Mesenchymal stem cell (in vitro differentiated cells and primary cell): ENCODE measurements around the gene ATXN1L.
"Not testable (repeated sequence)": the region's sequence is repeated elsewhere in the genome, so short reads cannot be mapped to it uniquely, and the experiment has no call there.

ENCODE experiments used
- DNase-seq: peaks from one replicate; pipeline ENCODE4 v3.0.0-alpha.2; 2013
- H2AFZ ChIP-seq: one replicate; pipeline ENCODE4 v1.6.1; 2013; ENCODE audit warnings: low read depth, mild to moderate bottlenecking, control low read depth, inconsistent platforms, low read length, moderate library complexity
- H2AK5ac ChIP-seq: 2 replicates; pipeline ENCODE4 v1.6.1; 2013; ENCODE audit warnings: low read length, moderate library complexity, mild to moderate bottlenecking, inconsistent platforms; ENCODE audit not compliant: severe bottlenecking
- H2BK120ac ChIP-seq: one replicate; pipeline ENCODE4 v1.6.1; 2013; ENCODE audit warnings: low read depth, mild to moderate bottlenecking, inconsistent platforms, low read length, moderate library complexity
- H2BK12ac ChIP-seq, 2 experiments: one replicate each; pipeline ENCODE4 v1.6.1; 2013; ENCODE audit warnings: inconsistent platforms in 2 of 2, low read length in 2 of 2, mild to moderate bottlenecking in 2 of 2, moderate library complexity in 2 of 2, control low read depth in 1 of 2
- H2BK15ac ChIP-seq: one replicate; pipeline ENCODE4 v1.6.1; 2013; ENCODE audit warnings: mild to moderate bottlenecking, low read depth, inconsistent platforms; ENCODE audit not compliant: poor library complexity, severe bottlenecking
- H2BK5ac ChIP-seq: 2 replicates; pipeline ENCODE4 v1.6.1; 2013; ENCODE audit warnings: low read depth, mild to moderate bottlenecking, low read length, control low read depth, inconsistent platforms; ENCODE audit not compliant: poor library complexity, severe bottlenecking
- H3K14ac ChIP-seq, 2 experiments: one replicate each; pipeline ENCODE4 v1.6.1; 2013; ENCODE audit warnings: inconsistent platforms in 2 of 2, low read length in 2 of 2, control low read depth in 1 of 2, mild to moderate bottlenecking in 1 of 2, moderate library complexity in 1 of 2
- H3K18ac ChIP-seq, 2 experiments: one replicate each; pipeline ENCODE4 v1.6.1; 2013; ENCODE audit warnings: inconsistent platforms in 2 of 2, low read length in 2 of 2, control low read depth in 1 of 2, low read depth in 1 of 2, mild to moderate bottlenecking in 1 of 2
- H3K23ac ChIP-seq, 2 experiments: one replicate each; pipeline ENCODE4 v1.6.1; 2013; ENCODE audit warnings: inconsistent platforms in 2 of 2, low read length in 2 of 2, mild to moderate bottlenecking in 2 of 2, moderate library complexity in 2 of 2, control low read depth in 1 of 2
- H3K27ac ChIP-seq: 2 replicates; pipeline ENCODE4 v1.5.1; 2013; ENCODE audit warnings: mild to moderate bottlenecking, moderate library complexity, low read length, control low read depth, inconsistent platforms; ENCODE audit not compliant: poor library complexity, severe bottlenecking
- H3K27me3 ChIP-seq, 2 experiments: 2 replicates each; pipeline versions ENCODE4 v1.6.1 to v1.7.0; 2013; ENCODE audit warnings: low read length in 2 of 2, mild to moderate bottlenecking in 2 of 2, moderate library complexity in 2 of 2, control low read depth in 1 of 2, inconsistent platforms in 1 of 2; ENCODE audit not compliant: control insufficient read depth in 1 of 2, insufficient read depth in 1 of 2
- H3K36me3 ChIP-seq, 2 experiments: 2 replicates each; pipeline versions ENCODE4 v1.6.1 to v1.7.0; 2013; ENCODE audit warnings: low read length in 2 of 2, control low read depth in 1 of 2, inconsistent platforms in 1 of 2, low read depth in 1 of 2, mild to moderate bottlenecking in 1 of 2; ENCODE audit not compliant: insufficient read depth in 2 of 2, control insufficient read depth in 1 of 2
- H3K4ac ChIP-seq, 2 experiments: one replicate each; pipeline ENCODE4 v1.6.1; 2013; ENCODE audit warnings: inconsistent platforms in 2 of 2, low read length in 2 of 2, mild to moderate bottlenecking in 2 of 2, moderate library complexity in 2 of 2, control low read depth in 1 of 2, low read depth in 1 of 2
- H3K4me1 ChIP-seq: 2 replicates; pipeline ENCODE4 v1.6.1; 2013; ENCODE audit warnings: low read depth, low read length, control low read depth; ENCODE audit not compliant: control insufficient read depth, insufficient read depth
- H3K4me2 ChIP-seq: 2 replicates; pipeline ENCODE4 v1.6.1; 2013; ENCODE audit warnings: low read length, mild to moderate bottlenecking, inconsistent platforms; ENCODE audit not compliant: poor library complexity, severe bottlenecking
- H3K4me3 ChIP-seq, 2 experiments: 2 replicates each; pipeline versions ENCODE4 v1.5.1 to v1.7.0; 2013; ENCODE audit warnings: low read length in 2 of 2, mild to moderate bottlenecking in 2 of 2, control low read depth in 1 of 2, low read depth in 1 of 2; ENCODE audit not compliant: insufficient read depth in 1 of 2
- H3K79me1 ChIP-seq: replicated peaks from 2 replicates; pipeline ENCODE4 v1.6.1; 2013; ENCODE audit warnings: mild to moderate bottlenecking, control low read depth, low read length, inconsistent platforms; ENCODE audit not compliant: poor library complexity, severe bottlenecking
- H3K9ac ChIP-seq: 2 replicates; pipeline ENCODE4 v1.7.0; 2013; ENCODE audit warnings: mild to moderate bottlenecking, low read length, moderate library complexity
- H3K9me3 ChIP-seq: 2 replicates; pipeline ENCODE4 v1.7.0; 2013; ENCODE audit warnings: mild to moderate bottlenecking, low read length; ENCODE audit not compliant: control insufficient read depth
- H4K8ac ChIP-seq: one replicate; pipeline ENCODE4 v1.6.1; 2013; ENCODE audit warnings: inconsistent platforms, mild to moderate bottlenecking, low read length, moderate library complexity
- H4K91ac ChIP-seq: one replicate; pipeline ENCODE4 v1.6.1; 2013; ENCODE audit warnings: mild to moderate bottlenecking, low read length, inconsistent platforms
- WGBS: methylation state at CpG from one replicate; pipeline ENCODE4 v1.1.7; 2013; ENCODE audit warnings: mixed read lengths; 5-methylcytosine and 5-hydroxymethylcytosine counted together

ATXN1L gene

GRCh38 chr16:71807905-71808592 is 37.7 kb upstream of the ATXN1L start:
- Histone ChIP-seq H3K18ac (peak overlapping the region; percentile 79 to 91), H4K91ac (peak overlapping the region; percentile 91), H3K9ac (peak overlapping the region; percentile 100), H3K27ac (peak overlapping the region; percentile 98), H2BK15ac (no peak overlapping the region), H3K36me3 (peaks cover 7 to 14% of the 10 kb centered on the region in 2 experiments), H3K27me3 (no peaks in the 10 kb centered on the region), H2BK120ac (peak overlapping the region; percentile 87), H2AK5ac (peak overlapping the region; percentile 11), H3K9me3 (no peaks in the 10 kb centered on the region), H3K14ac (peak overlapping the region; percentile 81 to 86), H3K23ac (peak overlapping the region in 1 of 2 experiments; percentile 96), H3K4ac (peak overlapping the region; percentile 45 to 95), H2BK12ac (no peak overlapping the region), H4K8ac (peak overlapping the region; percentile 93), H2AFZ (peak overlapping the region; percentile 81), H3K4me1 (peaks cover 10% of the 10 kb centered on the region), H2BK5ac (peak overlapping the region; percentile 91), H3K79me1 (peaks cover 2% of the 10 kb centered on the region), H3K4me3 (peak overlapping the region; percentile 91 to 92), H3K4me2 (peak overlapping the region; percentile 82)
- WGBS = 1% methylated on average over 32 of the region's 44 CpGs
- DNase-seq = peak; percentile 43

- peak within 1 kb of the TSS; percentile 91 to 92 for H3K4me3 ChIP-seq
- H2BK120ac ChIP-seq = peak within 1 kb of the TSS; percentile 87
- H2BK12ac ChIP-seq = no peak within 1 kb of the TSS
- H3K18ac ChIP-seq = peak within 1 kb of the TSS; percentile 79 to 91
- peaks cover 4 to 14% of the 10 kb centered on the region in 2 experiments for H3K36me3 ChIP-seq
- peak within 1 kb of the TSS; percentile 100 for H3K9ac ChIP-seq
- H4K91ac ChIP-seq = peak within 1 kb of the TSS; percentile 91
- WGBS = 1% methylated on average over 36 of the region's 54 CpGs
- H3K27ac ChIP-seq = peak within 1 kb of the TSS; percentile 98
- peak within 1 kb of the TSS; percentile 91 for H2BK5ac ChIP-seq
- H2BK15ac ChIP-seq = peak within 1 kb of the TSS; percentile 15
- H3K79me1 ChIP-seq = peaks cover 2% of the 10 kb centered on the region
- peak within 1 kb of the TSS; percentile 11 for H2AK5ac ChIP-seq
- peak within 1 kb of the TSS; percentile 45 to 95 for H3K4ac ChIP-seq
- peak within 1 kb of the TSS; percentile 81 to 86 for H3K14ac ChIP-seq
- no peaks in the 10 kb centered on the region for H3K9me3 ChIP-seq
- peak within 1 kb of the TSS; percentile 81 for H2AFZ ChIP-seq
- peak; percentile 99 for DNase-seq
- H3K4me1 ChIP-seq = peaks cover 8% of the 10 kb centered on the region
- peak within 1 kb of the TSS; percentile 93 for H4K8ac ChIP-seq
- H3K4me2 ChIP-seq = peak within 1 kb of the TSS; percentile 82
- H3K23ac ChIP-seq = peak within 1 kb of the TSS; percentile 91 to 96
- no peaks in the 10 kb centered on the region for H3K27me3 ChIP-seq
Observed at GRCh38 chr16:71808593-71809459, 37.0 kb upstream of the ATXN1L start, which contains the start of gene AP1G1. AP1G1 (minus strand) TSS chr16:71808834; CDS start chr16:71789479, 19,355 bp downstream.

- peak overlapping the region; percentile 59 for H2AK5ac ChIP-seq
- not testable (repeated sequence) for H3K23ac ChIP-seq, H3K9ac ChIP-seq, H2AFZ ChIP-seq, H4K91ac ChIP-seq, H3K18ac ChIP-seq, H3K79me1 ChIP-seq, DNase-seq, H3K4me2 ChIP-seq, H2BK5ac ChIP-seq, H3K9me3 ChIP-seq, H3K4me3 ChIP-seq, H3K36me3 ChIP-seq, H3K27me3 ChIP-seq, H4K8ac ChIP-seq, H3K4ac ChIP-seq, H3K14ac ChIP-seq, H2BK15ac ChIP-seq, H2BK12ac ChIP-seq, H3K4me1 ChIP-seq
- peak overlapping the region; percentile 7 for H3K27ac ChIP-seq
- peak overlapping the region; percentile 3 for H2BK120ac ChIP-seq
- WGBS = 98% methylated on average over 11 of the region's 11 CpGs
Observed at GRCh38 chr16:71810155-71810530, 35.6 kb upstream of the ATXN1L start.

GRCh38 chr16:71811261-71811803 is 34.4 kb upstream of the ATXN1L start:
- Histone ChIP-seq H2AK5ac (no peak overlapping the region), H3K14ac (no peak overlapping the region), H3K18ac (no peak overlapping the region), H4K8ac (no peak overlapping the region), H2BK12ac (no peak overlapping the region), H3K9me3 (no peaks in the 10 kb centered on the region), H3K9ac (no peak overlapping the region), H3K27ac (no peak overlapping the region), H3K4me3 (no peak overlapping the region), H3K23ac (no peak overlapping the region), H3K79me1 (peaks cover 2% of the 10 kb centered on the region), H3K4me1 (peaks cover 6% of the 10 kb centered on the region), H2BK120ac (no peak overlapping the region), H3K36me3 (peaks cover 0 to 6% of the 10 kb centered on the region in 2 experiments), H3K4ac (no peak overlapping the region), H3K27me3 (no peaks in the 10 kb centered on the region), H2BK15ac (no peak overlapping the region), H4K91ac (no peak overlapping the region), H2AFZ (no peak overlapping the region), H2BK5ac (no peak overlapping the region), H3K4me2 (no peak overlapping the region)
- DNase-seq = peak; percentile 54
- WGBS = 87% methylated on average over 5 of the region's 5 CpGs
